HL-60/S4 treated with retinoic acid at 250 ng/mL for 4 days and 3 days (cell line): Measurements from ENCODE around the gene HEXB.
"Not testable (repeated sequence)": the region's sequence is repeated elsewhere in the genome, so short reads cannot be mapped to it uniquely, and the experiment has no call there.

Experiments
- in situ Hi-C: fragments of 300-500 bp; cut with MboI; formaldehyde crosslinking; loops from 2 replicates; pipeline ENCODE4 v1.7.0; 2022; ENCODE audit warnings: low sequenced_read_pairs

HEXB gene

GRCh38 chr5:74717596-74717995 lies 32.6 kb downstream of the HEXB start:
- in situ Hi-C loops = no loop called here

GRCh38 chr5:74722271-74722670 lies 37.2 kb downstream of the HEXB start:
- in situ Hi-C loops = no loop called here

- in situ Hi-C loops = no loop called here
Observed at GRCh38 chr5:74725331-74725730, 40.3 kb downstream of the HEXB start.

GRCh38 chr5:74736759-74737158 lies 51.7 kb downstream of the HEXB start:
- in situ Hi-C loops = no loop called here

GRCh38 chr5:74738406-74738805 lies 53.4 kb downstream of the HEXB start:
- in situ Hi-C loops = no loop called here

- in situ Hi-C loops = not testable (repeated sequence)
Observed at GRCh38 chr5:74748742-74749141, 63.7 kb downstream of the HEXB start.

- in situ Hi-C loops = no loop called here
Observed at GRCh38 chr5:74761241-74761640, 76.2 kb downstream of the HEXB start.

GRCh38 chr5:74762599-74762998 lies 77.6 kb downstream of the HEXB start:
- in situ Hi-C loops = no loop called here

- in situ Hi-C loops = no loop called here
Observed at GRCh38 chr5:74763504-74763903, 78.5 kb downstream of the HEXB start.

- in situ Hi-C loops = no loop called here
Observed at GRCh38 chr5:74765201-74765600, 80.2 kb downstream of the HEXB start.

- in situ Hi-C loops = no loop called here
Observed at GRCh38 chr5:74765929-74766328, 80.9 kb downstream of the HEXB start.

GRCh38 chr5:74766418-74766848 lies 81.4 kb downstream of the HEXB start:
- in situ Hi-C loops = no loop called here

- in situ Hi-C loops = no loop called here
Observed at GRCh38 chr5:74766849-74767578, 82.0 kb downstream of the HEXB start, which contains the start of the genes GFM2 and NSA2. GFM2 (minus strand) TSS chr5:74767117; CDS start chr5:74763742, 3,375 bp downstream. NSA2 (plus strand) TSS chr5:74767249; CDS start chr5:74767361, 112 bp downstream.

GRCh38 chr5:74767579-74767913 lies 82.5 kb downstream of the HEXB start:
- in situ Hi-C loops = no loop called here
